CD4-positive, alpha-beta T cell treated with Interleukin-15 for 4 hours (primary cell): Measurements from ENCODE around the gene SMIM24.
"Not testable (repeated sequence)": the region's sequence is repeated elsewhere in the genome, so short reads cannot be mapped to it uniquely, and the experiment has no call there.

Experiments used
- DNase-seq: peaks from one replicate; pipeline ENCODE4 v3.0.0-alpha.2; 2020; ENCODE audit warnings: low spot score

The SMIM24 gene

DNA sequence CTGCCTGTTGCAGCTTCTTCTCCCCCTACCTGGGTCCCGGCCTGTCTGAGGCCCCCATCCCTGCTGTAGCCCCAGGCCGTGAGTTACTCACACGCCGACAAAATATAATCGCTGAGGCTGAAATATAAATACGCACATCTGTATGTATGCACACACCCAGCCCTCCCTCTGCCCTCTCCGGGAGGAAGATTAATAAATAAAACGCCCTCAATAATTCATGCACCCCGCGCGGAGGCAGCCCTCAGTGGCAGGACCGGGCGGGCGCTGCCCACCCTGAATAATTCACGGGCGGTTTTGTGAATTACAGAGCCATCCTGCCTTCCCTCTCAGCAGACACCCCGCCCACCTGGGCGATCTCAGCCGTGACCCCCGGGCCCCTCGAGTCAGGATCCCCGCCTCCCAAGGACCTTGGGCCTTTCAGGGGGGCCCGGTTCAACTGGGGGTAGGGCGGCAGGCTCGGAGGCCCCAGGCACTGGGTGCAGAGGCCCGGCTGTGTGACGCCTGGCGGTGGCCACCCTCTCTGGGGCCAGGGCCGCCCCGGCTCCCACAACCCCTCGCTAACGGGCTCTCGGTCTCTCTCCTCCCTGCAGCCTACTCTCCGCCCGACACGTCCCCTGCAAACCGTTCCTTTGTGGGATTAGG is 24.2 kb downstream of the SMIM24 start:
- no peak for DNase-seq

DNA sequence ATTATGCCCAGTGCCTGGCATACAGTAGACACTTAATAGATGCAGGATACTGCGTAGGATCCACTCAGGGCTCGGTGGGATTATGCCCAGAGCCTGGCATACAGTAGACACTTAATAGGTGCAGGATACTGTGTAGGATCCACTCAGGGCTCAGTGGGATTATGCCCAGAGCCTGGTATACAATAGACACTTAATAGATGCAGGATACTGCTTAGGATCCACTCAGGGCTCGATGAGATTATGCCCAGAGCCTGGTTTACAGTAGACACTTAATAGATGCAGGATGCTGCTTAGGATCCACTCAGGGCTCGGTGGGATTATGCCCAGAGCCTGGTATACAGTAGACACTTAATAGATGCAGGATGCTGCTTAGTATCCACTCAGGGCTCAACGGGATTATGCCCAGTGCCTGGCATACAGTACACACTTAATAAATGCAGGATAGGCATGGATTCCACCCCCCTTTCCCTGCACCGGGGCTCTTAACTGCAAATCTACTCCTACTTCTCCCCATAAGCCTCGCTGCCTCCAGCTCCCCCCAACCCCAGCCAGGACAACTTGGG is 24.9 kb downstream of the SMIM24 start:
- no peak for DNase-seq

DNA sequence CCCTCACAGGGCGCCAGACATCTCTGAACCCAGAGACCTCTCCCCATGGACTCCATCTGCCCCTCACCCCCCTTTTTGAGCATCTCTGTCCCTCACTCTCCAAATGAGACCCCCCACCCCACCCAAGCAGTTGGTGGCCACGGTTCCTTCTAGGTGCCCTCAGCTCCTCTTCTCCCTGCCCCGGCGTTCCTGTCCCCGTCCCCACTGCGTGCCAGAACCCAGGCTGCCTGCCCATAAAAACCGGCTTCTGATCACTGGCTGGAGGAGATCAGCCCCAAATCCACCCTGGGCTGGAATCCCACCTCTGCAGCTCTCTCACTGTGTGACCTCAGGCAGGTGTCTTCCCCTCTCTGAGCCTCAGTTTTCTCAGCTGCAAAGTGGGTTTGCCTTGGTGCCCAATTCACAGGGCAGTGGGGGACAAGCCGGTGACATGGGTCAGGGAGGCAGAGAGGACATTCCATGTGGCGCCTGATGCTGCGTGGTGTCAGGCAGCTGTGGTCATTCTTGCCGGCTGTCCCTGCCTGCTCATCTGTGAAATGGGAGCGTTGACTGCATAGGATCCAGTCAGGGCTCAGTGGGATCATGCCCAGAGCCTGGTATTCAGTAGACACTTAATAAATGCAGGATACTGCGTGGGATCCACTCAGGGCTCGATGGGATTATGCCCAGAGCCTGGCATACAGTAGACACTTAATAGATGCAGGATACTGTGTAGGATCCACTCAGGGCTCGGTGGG is 25.5 kb downstream of the SMIM24 start:
- DNase-seq, result no peak

DNA sequence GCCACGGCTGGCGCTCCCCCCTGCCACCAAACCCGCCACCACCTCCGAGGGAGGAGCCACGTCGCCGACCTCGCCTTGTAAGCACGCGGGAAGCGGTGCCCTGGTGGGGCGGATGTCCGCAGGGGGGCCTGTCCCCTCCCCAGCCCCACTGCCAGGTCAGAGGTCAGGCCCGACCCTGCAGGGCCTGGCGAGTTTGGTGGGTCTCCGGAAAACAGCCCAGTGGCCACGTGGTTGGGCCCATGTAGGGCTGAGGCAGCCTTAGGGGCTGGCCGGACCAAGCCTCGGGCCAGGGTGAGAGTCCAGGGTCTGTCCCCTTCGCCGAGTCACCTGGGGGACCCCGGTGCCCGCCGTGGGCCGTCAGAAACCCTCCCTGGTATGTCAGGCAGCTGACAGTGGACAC is 26.5 kb downstream of the SMIM24 start:
- no peak for DNase-seq

DNA sequence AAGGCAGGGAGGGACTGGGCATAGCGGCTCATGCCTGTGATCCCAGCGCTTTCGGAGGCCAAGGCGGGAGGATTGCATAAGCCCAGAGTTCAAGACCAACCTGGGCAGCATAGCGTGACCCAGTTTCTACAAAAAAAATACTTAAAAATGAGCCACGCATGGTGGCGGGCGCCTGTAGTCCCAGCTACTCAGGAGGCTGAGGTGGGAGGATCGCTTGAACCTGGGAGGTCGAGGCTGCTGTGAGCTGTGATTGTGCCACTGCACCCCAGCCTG is 27.4 kb downstream of the SMIM24 start:
- not testable (repeated sequence) for DNase-seq

DNA sequence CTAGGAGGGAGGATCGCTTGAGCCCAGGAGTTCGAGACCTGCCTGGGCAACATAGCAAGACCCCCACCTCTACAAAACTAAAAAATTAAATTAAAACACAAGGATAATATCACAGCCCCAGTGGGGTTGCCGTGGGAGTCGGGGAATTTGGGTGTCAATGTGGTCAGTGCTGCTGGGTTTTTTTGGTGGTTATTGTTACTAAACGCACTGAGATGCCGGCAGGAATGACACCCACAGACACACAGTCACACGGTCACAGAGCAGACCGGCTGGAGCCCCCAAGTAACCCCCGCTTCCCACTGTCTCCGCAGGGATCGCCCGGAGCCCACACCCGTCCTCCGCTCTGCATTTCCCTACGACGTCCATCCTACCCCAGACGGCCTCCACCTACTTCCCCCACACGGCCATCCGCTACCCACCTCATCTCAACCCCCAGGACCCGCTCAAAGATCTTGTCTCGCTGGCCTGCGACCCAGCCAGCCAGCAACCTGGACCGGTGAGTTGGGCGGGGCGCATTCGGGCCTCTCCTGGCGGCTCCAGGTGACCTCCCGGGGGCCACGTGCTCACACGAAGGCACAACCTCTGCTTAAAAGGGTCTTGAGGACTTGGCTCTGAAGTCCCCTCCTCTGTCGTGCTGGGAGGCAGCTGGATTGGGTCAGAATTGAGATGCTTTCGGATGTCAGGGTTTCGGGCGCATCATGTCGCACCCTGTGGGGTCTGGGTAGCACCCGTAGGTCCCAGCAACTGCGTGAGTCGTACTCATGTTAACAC is 28.0 kb downstream of the SMIM24 start:
- no peak for DNase-seq

DNA sequence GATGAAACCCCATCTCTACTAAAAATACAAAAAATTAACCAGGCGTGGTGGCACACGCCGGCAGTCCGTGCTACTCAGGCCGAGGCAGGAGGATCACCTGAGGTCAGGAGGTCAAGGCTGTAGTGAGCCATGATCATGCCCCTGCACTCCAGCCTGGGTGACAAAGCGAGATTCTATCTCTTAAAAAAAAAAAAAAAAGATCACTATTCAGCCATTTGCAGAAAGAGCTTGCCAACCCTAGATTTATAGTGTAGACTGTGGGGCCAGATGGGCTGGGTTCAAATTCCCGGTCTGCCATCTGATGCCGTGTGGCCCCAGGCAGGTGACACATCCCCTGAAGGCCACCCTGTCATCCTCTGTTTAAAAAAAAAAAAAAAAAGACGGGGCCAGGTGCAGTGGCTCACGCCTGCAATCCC is 28.9 kb downstream of the SMIM24 start:
- no peak for DNase-seq

DNA sequence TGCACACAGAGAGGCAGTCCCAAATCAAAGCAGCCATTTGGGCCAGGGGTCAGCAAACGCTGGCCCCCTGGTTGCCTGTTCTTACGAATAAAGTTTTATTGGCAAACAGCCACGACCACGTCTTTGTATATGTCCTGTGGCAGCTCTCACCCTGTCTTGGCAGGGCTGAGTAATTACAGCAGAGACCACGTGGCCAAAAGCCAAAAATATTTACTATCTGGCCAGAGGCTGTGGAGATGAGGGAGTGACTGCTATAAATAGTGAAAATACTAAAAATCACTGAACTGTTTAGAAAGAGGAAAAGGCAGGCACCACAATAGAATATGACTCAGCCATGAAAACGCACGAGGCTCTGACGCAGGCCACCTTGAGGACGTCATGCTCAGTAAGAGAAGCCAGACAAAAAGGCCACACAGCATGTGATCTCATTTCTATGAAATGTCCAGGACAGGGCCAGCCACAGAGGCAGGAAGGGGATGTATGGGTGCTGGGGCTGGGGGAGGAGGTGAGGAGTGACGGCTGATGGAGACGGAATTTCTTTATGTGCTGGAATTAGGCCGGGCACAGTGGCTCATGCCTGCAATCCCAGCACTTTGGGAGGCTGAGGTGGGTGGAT is 29.4 kb downstream of the SMIM24 start:
- DNase-seq, result no peak

DNA sequence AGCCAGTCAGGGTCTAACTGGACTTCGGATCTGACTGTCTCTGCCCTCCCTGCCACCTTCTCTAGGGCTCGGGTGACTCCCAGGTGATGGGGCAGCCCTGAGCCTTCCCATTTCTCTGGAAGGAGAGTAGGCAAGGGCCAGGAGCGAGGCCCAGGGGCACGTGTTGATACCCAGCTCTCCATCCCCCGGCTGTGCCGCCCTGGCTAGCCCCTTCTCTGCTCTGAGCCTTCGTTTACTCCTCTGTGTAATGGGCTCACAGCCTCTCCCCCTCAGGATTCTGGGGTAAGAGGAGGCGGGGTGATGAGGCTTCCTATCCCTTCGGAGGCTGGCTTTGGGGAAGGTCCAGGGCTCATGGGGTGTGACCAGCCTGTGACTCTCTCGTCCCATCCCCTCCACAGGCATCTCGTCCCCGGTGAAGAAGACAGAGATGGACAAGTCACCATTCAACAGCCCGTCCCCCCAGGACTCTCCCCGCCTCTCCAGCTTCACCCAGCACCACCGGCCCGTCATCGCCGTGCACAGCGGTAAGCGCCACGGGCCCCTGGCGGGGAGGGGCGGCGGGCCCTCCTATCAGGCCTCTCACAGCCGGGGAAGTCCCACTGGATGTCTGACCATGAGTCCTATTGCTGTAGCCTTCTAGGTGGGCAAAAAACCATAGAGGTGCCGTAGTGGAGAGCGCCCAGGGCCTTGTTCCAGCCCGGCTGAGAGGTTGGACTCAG is 31.6 kb downstream of the SMIM24 start:
- DNase-seq, result no peak

DNA sequence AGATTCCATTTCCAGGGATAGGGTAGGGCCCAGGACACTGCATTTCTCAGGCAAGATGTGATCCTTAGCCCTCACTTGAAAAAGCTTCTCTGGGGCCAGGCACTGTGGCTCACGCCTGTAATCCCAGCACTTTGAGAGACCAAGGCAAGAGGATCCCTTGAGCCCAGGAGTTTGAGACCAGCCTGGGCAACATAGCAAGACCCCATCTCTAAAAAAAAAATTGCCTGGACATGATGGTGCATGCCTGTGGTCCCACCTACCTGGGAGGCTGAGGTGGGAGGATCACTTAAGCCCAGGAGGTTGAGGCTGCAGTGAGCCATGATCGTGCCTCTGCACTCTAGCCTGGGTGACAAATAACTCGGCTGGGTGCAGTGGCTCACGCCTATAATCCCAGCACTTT is 33.7 kb downstream of the SMIM24 start:
- DNase-seq, result not testable (repeated sequence)

DNA sequence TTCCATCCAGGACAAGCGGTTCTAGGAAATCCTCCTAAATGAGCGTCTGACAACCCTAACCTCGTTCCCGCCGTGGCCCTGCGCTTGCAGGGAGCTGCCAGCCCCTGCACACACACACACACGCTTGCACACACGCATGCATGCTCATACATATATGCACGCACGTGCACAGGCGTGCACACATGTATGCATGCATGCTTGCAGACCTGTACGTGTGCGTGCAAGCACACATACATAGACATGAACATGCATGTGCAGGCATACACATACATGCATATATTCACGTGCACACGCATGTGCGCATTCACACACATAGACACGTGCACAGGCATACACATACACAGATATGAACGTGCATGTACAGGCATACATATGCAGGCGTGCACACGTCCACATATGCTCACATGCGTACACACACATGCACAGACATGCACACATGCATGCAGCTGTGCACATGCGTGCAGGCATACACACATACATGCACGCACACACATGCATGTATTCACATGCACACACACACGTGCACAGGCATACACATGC is 35.6 kb downstream of the SMIM24 start:
- DNase-seq, result no peak

DNA sequence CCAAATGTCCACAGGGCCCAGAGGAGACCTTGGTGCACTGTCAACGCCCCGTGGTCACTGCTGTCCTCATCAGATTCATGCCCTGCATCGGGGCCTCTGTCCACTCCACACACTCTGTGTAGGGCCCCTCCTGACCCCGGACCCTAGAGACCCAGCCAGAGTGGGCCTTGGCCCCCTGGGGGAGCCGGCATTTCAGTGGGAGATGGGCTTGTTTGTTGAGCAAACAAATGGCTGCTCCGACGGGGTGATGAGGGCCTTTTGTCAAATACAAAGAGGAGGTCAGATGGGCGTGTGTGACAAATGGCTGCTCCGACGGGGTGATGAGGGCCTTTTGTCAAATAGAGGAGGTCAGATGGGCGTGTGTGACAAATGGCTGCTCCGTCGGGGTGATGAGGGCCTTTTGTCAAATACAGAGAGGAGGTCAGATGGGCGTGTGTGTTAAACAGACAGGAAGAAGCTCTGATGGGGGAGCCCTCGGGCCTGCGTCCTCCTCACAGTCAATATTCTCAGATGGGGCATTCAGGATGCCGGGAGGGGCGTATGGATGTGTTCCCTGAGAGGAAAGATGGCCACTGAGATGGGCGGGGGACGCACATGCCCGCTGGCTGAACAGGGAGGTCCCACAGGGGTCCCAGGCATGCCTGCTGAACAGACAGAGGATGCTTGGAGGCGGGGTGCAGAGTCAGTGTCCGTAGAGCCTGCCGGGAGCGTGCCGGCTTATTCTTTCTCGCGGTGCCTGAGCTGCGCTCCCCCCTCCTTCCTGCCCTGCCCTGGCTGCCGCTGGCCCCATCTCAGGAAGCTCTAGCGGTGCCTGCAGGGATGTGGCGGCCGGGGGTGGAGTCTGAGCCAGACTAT is 36.3 kb downstream of the SMIM24 start:
- no peak for DNase-seq

DNA sequence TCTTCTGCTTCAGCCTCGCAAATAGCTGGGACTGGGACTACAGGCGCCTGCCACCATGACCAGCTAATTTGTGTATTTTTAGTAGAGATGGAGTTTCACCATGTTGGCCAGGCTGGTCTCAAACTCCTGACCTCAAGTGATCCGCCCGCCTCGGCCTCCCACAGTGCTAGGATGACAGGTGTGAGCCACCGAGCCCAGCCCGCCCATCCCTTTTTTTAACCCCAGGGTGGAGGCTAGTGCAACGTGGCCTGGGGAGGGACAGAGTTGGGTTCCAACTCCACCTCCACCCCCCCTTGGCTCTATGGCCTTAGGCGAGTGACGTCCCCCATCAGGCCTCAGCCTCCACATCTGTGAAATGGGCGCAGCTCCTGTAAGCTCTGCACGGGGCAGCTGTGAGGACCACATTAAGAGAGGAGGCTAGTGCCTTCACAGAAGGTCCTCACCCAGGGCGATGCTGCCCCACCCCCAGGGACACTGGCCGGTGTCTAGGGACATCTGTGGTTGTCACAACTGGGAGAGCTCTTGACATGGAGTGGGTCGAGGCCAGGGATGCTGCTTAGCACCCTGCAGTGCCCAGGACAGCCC is 37.7 kb downstream of the SMIM24 start:
- no peak for DNase-seq

DNA sequence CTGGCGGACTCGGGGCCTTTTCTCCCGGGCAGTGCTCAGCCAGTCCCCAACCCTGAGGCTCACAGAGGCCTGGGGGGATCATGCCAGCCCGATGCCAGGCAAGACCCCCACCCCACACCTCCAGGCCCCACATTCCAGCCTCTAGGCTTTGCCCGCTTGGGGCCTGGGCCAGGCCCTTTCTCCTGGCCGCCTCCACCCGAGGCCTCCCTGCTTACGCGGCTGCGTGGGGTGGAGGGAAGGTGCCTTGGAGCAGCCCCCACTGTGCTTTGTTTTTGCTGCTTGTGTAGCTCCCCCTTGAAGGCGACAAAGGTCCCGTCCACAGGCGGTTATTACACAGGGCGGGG is 38.4 kb downstream of the SMIM24 start:
- DNase-seq, result no peak

DNA sequence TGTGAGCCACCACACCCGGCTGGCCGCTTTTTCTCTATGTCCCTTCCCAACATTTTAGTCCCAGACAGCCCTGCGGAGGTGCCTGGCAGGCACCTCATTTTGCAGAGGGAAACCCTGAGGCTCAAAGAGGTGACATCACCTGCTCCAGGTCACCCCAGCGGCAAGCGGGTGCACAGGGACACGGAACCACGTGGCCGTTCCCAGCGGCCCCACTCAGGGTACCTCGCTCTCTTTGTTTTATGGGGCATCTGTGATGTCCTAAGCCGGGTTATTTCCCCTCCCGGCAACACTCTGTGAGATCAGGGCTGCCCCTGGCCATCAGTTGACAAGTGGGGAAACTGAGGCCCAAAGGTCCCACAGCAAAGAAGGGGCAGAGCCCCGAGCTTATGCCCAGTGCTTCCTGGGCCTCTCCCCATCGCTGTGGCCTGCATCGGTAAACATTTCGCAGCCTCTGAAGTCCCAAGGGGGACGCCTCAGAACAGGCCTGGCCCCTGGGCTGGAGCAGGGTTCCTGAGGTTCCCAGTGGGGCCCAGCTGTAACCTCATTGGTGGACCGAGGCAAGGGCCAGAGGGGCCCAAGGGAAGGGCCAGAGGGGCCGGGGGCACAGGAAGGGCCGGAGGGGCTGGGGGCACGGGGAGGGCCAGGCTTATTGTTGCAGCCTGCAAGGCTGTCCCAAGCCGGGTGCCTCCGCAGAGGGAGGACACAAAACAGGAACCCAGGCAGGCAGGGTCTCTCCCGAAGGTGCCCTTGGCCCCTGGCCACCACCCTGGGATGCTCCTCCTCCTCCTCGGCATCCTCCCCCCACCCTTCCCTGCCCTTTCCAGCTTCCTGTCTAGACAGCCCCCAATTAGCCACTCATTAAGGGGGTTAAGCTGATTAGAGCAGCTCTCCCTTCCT is 39.0 kb downstream of the SMIM24 start:
- no peak for DNase-seq

DNA sequence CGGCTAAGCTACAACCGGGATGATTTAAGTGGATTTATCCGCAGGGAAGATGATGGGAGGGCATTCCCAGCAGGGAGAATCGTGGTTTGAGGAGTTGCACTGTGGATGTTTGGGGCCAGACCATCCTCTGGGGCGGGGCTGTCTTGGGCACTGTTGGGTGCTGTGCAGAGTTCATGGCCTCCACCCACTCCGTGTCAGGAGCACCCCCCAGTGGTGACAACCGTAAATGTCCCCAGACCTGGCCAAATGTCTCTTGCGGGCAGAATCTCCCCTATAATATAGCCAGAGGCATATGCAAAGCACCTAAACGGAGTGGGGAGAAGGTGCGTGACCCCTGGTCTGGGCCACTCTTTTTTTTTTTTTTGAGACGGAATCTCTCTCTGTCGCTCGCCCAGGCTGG is 40.2 kb downstream of the SMIM24 start:
- peak; percentile 63 for DNase-seq

DNA sequence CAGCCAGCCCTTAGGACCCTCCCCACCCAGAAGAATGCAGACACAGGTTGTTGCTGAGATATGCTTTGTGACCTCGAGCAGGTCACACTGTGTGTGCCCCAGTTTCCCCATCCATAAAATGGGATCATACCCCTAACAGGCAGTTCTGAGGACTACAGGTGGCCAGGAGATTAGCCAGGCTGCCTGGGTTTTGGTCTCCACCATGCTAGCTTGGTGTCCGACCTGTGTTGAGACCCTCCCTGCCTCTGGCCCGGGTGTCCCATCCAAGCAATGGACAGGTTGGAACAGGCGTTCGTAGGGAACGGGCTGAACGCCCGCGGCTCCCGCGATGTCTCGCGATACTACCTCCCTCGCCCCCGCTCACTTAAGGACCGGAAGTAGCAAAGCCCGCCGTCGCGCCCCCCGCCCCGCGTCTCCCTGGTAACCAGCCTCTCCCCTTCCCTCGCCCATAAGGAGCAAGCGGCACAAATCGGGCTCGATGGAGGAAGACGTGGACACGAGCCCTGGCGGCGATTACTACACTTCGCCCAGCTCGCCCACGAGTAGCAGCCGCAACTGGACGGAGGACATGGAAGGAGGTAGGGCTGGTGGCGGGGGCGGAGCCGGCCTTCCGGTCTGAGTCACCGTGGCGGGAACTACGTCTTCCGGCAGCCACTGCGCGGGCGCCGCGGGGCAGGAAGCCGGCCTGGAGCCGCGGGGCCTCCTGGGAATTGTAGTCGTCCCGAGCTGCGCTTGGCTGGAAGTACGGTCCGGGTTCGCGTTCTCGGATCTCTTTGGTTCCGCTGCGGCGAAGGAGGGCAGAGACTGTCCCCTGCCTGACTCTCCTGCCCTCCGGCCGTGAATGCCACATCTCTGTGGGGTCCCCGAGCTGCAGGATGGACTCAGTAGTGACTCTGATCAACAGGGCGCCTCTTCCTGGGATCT is 45.4 kb downstream of the SMIM24 start:
- peak; percentile 95 for DNase-seq

DNA sequence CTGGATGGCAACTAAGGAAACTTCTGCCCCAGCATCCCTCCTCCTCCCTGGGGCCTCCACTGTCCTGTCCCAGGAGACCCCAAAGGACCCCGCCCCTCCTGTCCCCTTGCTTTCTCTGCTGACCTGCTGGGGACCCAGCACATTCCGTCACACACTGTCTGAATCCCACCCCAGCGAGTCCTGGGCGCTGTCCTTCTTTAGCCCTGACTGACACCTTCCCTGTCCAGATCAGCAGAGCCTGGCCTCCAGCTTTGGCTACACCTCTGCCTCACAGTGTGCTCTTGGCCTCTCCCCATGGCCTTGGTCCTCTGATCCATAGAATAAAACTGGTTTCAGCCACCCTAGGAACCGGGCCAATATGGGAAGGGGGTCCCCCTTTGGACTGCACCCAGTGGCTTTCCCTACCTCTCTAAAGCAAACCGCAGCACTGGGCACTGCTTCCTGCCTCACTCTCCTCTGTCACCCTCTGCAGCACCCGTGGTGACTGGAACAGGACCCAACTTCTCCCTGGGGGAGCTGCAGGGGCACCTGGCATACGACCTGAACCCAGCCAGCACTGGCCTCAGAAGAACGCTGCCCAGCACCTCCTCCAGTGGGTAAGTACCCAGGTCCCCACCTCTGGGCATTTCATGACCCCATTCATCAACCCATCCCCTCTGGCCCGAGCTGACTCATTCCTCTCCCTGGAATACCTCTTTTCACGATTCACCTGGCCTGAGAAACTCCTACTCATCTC is 46.4 kb downstream of the SMIM24 start:
- no peak for DNase-seq
